Neural progenitor cell (in vitro differentiated cells): ENCODE data around the gene CCSER1.

Experiments used
- CTCF ChIP-seq: fragments of 200-600 bp; sonication (generic); IDR thresholded peaks from 2 replicates; pipeline ENCODE4 v1.5.1; 2017; ENCODE audit warnings: antibody characterized with exemption, mild to moderate bottlenecking
- EZH2 ChIP-seq: fragments of 200-600 bp; sonication (generic); IDR thresholded peaks from 2 replicates; pipeline ENCODE4 v1.6.1; 2017; ENCODE audit warnings: antibody characterized with exemption, mild to moderate bottlenecking, moderate library complexity
- EZH2phosphoT487 ChIP-seq: fragments of 200-600 bp; sonication (generic); IDR thresholded peaks from 2 replicates; pipeline ENCODE4 v1.6.1; 2017; ENCODE audit warnings: antibody characterized with exemption

GRCh38 chr4:90274175-90274574, 147.0 kb downstream of the CCSER1 start:
- TF ChIP-seq CTCF (no peak), EZH2 (no peak), EZH2phosphoT487 (no peak)
